Measurements from ENCODE around the gene MMD. TPM values are rescaled to one million over a fixed set of nuclear protein-coding genes. Genes with fewer than 3 reads are reported as not detected.

MMD gene
- total RNA-seq, 3 donors from 2014 or later, result 10.3 to 22.8 (median 14.7) TPM

- TF ChIP-seq CTCF (IDR thresholded peaks at IDR 0.05), result no peak
- H3K36me3 ChIP-seq (ENCODE audit: low read depth), result no peaks in the 10 kb centered on the region
- intact Hi-C loops (cut with DNase I, micrococcal nuclease), result no loop called here
- no peaks in the 10 kb centered on the region for H3K9me3 ChIP-seq
- H3K4me1 ChIP-seq (ENCODE audit: low read depth), result peaks cover 6% of the 10 kb centered on the region
- no peak for ATAC-seq
- DNase-seq, result no peak
- H3K4me3 ChIP-seq, result no peak overlapping the region
Measured at GRCh38 chr17:55418369-55419268, 3.0 kb downstream of the MMD start.

- intact Hi-C loops (cut with DNase I, micrococcal nuclease), result no loop called here
- TF ChIP-seq CTCF (IDR thresholded peaks at IDR 0.05), result no peak
- ATAC-seq, result no peak
Measured at GRCh38 chr17:55417411-55418268, 4.0 kb downstream of the MMD start.

GRCh38 chr17:55416470-55417052 is 5.1 kb downstream of the MMD start:
- intact Hi-C loops (cut with DNase I, micrococcal nuclease), result no loop called here
- no peak for DNase-seq
- ATAC-seq, result no peak
- Histone ChIP-seq H3K4me3 (no peak overlapping the region), H3K9me3 (no peaks in the 10 kb centered on the region), H3K36me3 (ENCODE audit: low read depth) (no peaks in the 10 kb centered on the region), H3K4me1 (ENCODE audit: low read depth) (no peaks in the 10 kb centered on the region)
- no peak for TF ChIP-seq CTCF (IDR thresholded peaks at IDR 0.05)

More at GRCh38 chr17:55417411-55418268, 4.0 kb downstream of the MMD start:
- Histone ChIP-seq H3K36me3 (ENCODE audit: low read depth) (no peaks in the 10 kb centered on the region), H3K9me3 (no peaks in the 10 kb centered on the region), H3K4me3 (no peak overlapping the region), H3K4me1 (ENCODE audit: low read depth) (peaks cover 6% of the 10 kb centered on the region)
- DNase-seq, result no peak

GRCh38 chr17:55416000-55416399 is 5.6 kb downstream of the MMD start:
- Histone ChIP-seq H3K4me3 (no peak overlapping the region), H3K9me3 (no peaks in the 10 kb centered on the region), H3K4me1 (ENCODE audit: low read depth) (no peaks in the 10 kb centered on the region), H3K36me3 (ENCODE audit: low read depth) (no peaks in the 10 kb centered on the region)
- TF ChIP-seq CTCF (IDR thresholded peaks at IDR 0.05), result no peak
- no peak for DNase-seq
- ATAC-seq, result no peak
- intact Hi-C loops (cut with DNase I, micrococcal nuclease), result no loop called here

GRCh38 chr17:55414983-55415382 is 6.7 kb downstream of the MMD start:
- H3K4me3 ChIP-seq, result no peak overlapping the region
- DNase-seq (no peak), ATAC-seq (no peak)
- intact Hi-C loops (cut with DNase I, micrococcal nuclease), result no loop called here
- no peaks in the 10 kb centered on the region for H3K4me1 ChIP-seq (ENCODE audit: low read depth)
- H3K36me3 ChIP-seq (ENCODE audit: low read depth), result no peaks in the 10 kb centered on the region
- no peaks in the 10 kb centered on the region for H3K9me3 ChIP-seq
- TF ChIP-seq CTCF (IDR thresholded peaks at IDR 0.05), result no peak
